Gastrocnemius medialis (tissue), 4 donors: ENCODE data around the gene NTN1.

Experiments used
- POLR2A ChIP-seq, 2 donors: fragments of 450-650 bp; IDR thresholded peaks; one replicate each; pipeline ENCODE4 v1.6.1; 2017; ENCODE audit warnings: antibody characterized with exemption in 2 of 2, mild to moderate bottlenecking in 2 of 2, moderate library complexity in 2 of 2
- TF ChIP-seq, protein P1 (sequence below), 5 experiments: fragments of 450-650 bp in 3 of 5; fragments of 200-600 bp in 2 of 5; sonication (generic) in 2 of 5; IDR thresholded peaks in 4 of 5; conservative IDR thresholded peaks in 1 of 5; 1 replicate in 4 of 5; 2 replicates in 1 of 5; pipeline ENCODE4 v1.5.1; 2016 to 2019; ENCODE audit warnings: antibody characterized with exemption in 5 of 5, mild to moderate bottlenecking in 3 of 5, moderate library complexity in 3 of 5

DNA sequence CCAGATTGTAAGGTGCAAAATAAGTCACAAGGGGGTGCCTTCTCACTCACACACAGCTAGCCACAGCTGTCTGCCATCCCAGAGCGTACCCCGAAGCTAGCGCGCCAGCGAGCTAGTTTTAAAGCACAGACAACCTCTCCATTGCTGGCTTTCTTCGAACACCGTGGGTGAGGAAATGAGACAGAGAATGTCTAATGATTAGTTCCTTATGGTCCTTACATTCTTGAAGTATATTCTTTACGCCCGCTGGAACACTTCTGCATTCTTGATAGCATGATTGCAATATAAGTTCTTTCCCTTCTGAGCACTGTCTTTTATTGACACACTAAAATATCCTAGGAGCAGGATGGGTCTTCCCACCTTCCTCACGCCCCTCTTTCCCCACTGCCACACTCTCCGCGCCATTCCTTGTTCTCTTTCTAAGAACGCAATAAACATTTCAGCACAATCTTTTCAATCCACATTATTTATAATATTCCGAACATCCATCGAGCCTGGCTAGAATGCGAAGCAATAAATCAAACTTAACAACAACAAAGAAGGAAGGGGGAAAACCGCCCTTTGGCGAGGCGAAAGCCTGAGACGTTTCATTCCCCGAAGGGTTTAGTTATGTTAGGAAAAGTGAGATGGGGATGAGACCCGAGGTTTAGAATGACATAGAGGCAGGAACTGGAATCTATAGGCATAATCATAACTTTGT lies 251.3 kb downstream of the NTN1 start:
- TF ChIP-seq, protein P1, sequence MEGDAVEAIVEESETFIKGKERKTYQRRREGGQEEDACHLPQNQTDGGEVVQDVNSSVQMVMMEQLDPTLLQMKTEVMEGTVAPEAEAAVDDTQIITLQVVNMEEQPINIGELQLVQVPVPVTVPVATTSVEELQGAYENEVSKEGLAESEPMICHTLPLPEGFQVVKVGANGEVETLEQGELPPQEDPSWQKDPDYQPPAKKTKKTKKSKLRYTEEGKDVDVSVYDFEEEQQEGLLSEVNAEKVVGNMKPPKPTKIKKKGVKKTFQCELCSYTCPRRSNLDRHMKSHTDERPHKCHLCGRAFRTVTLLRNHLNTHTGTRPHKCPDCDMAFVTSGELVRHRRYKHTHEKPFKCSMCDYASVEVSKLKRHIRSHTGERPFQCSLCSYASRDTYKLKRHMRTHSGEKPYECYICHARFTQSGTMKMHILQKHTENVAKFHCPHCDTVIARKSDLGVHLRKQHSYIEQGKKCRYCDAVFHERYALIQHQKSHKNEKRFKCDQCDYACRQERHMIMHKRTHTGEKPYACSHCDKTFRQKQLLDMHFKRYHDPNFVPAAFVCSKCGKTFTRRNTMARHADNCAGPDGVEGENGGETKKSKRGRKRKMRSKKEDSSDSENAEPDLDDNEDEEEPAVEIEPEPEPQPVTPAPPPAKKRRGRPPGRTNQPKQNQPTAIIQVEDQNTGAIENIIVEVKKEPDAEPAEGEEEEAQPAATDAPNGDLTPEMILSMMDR (IDR thresholded peaks at IDR 0.05 in 4 of 5, conservative IDR thresholded peaks at IDR 0.05 in 1 of 5) = no peak
- no peak for TF ChIP-seq POLR2A (IDR thresholded peaks at IDR 0.05)
